Mammary epithelial cell (primary cell): ENCODE results near the gene PRKCZ.

Source experiments
- EZH2 ChIP-seq: IDR thresholded peaks from 2 replicates; pipeline ENCODE4 v1.6.1; 2012; ENCODE audit warnings: low read length, inconsistent platforms, borderline replicate concordance
- TF ChIP-seq, protein P1 (sequence below), 2 donors: IDR thresholded peaks in 1 of 2; conservative IDR thresholded peaks in 1 of 2; 2 replicates each; pipeline ENCODE4 v1.5.1; 2011 to 2012; ENCODE audit warnings: inconsistent platforms in 2 of 2, low read length in 2 of 2, mild to moderate bottlenecking in 2 of 2, control low read depth in 1 of 2, low read depth in 1 of 2; ENCODE audit not compliant: insufficient read depth in 1 of 2; ENCODE audit errors: extremely low read depth in 1 of 2

DNA sequence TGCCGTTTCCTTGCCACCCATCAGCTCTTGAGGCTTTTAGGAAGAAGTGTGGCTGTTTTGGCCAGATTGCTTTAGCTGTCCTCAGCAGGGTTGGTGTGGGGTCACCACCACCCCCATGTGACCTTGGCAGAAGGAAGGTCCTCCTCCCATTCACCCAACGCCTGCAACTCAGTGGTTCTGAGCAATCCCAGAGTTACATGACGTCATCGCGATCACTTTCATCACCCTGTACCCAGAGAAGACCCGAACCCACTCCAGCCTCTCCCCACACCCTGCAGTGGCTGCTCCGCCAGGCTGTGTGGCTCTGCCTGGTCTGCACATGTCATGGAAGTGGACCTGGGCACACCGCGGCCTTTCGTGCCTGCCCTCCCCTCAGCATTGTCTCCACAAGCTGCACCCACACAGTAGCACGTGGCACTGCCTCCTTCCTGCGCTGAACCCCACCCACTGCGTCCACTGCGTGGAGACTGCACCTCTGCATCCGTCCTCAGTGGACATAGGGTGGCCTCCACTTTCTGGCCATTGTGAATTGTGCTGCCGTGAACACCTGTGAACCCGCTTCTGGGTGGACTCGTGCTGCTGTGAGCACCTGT is 127.8 kb downstream of the PRKCZ start:
- no peak for TF ChIP-seq EZH2
- TF ChIP-seq, protein P1, sequence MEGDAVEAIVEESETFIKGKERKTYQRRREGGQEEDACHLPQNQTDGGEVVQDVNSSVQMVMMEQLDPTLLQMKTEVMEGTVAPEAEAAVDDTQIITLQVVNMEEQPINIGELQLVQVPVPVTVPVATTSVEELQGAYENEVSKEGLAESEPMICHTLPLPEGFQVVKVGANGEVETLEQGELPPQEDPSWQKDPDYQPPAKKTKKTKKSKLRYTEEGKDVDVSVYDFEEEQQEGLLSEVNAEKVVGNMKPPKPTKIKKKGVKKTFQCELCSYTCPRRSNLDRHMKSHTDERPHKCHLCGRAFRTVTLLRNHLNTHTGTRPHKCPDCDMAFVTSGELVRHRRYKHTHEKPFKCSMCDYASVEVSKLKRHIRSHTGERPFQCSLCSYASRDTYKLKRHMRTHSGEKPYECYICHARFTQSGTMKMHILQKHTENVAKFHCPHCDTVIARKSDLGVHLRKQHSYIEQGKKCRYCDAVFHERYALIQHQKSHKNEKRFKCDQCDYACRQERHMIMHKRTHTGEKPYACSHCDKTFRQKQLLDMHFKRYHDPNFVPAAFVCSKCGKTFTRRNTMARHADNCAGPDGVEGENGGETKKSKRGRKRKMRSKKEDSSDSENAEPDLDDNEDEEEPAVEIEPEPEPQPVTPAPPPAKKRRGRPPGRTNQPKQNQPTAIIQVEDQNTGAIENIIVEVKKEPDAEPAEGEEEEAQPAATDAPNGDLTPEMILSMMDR (conservative IDR thresholded peaks at IDR 0.05 in 1 of 2, IDR thresholded peaks at IDR 0.05 in 1 of 2; ENCODE audit: extremely low read depth in 1 of 2, insufficient read depth in 1 of 2, low read depth in 1 of 2, low read length in 2 of 2), result no peak
